ENCODE measurements around the gene DLD.
"Not testable (repeated sequence)": the region's sequence is repeated elsewhere in the genome, so short reads cannot be mapped to it uniquely, and the experiment has no call there.

Gene DLD

GRCh38 chr7:107946451-107946850 lies 55.5 kb downstream of the DLD start:
- no peak for DNase-seq

GRCh38 chr7:107946881-107947280 lies 55.9 kb downstream of the DLD start:
- no peak for DNase-seq

GRCh38 chr7:107948645-107949442 lies 57.9 kb downstream of the DLD start:
- no peak for DNase-seq

GRCh38 chr7:107949443-107949935 lies 58.5 kb downstream of the DLD start:
- no peak for DNase-seq

GRCh38 chr7:107951172-107951787 lies 60.3 kb downstream of the DLD start:
- no peak for DNase-seq

GRCh38 chr7:107951896-107952295 lies 60.9 kb downstream of the DLD start:
- no peak for DNase-seq

GRCh38 chr7:107953265-107953923 lies 62.4 kb downstream of the DLD start:
- no peak for DNase-seq

- DNase-seq = no peak
These were observed 62.9 kb downstream of the DLD start for GRCh38 chr7:107953924-107954303.

- DNase-seq = no peak
These were observed 64.4 kb downstream of the DLD start for GRCh38 chr7:107955394-107955793.

GRCh38 chr7:107956950-107957349 lies 66.0 kb downstream of the DLD start:
- not testable (repeated sequence) for DNase-seq

- no peak for DNase-seq
These were observed 66.5 kb downstream of the DLD start for GRCh38 chr7:107957436-107957835.

GRCh38 chr7:107958764-107959526 lies 68.0 kb downstream of the DLD start:
- DNase-seq = no peak

- no peak for DNase-seq
These were observed 68.5 kb downstream of the DLD start for GRCh38 chr7:107959527-107959898.

- no peak for DNase-seq
These were observed 69.3 kb downstream of the DLD start for GRCh38 chr7:107960272-107960671.

GRCh38 chr7:107961405-107961804 lies 70.4 kb downstream of the DLD start:
- DNase-seq = no peak

- DNase-seq = no peak
These were observed 71.8 kb downstream of the DLD start for GRCh38 chr7:107962817-107963216.

GRCh38 chr7:107964510-107964909 lies 73.5 kb downstream of the DLD start:
- DNase-seq = no peak

GRCh38 chr7:107966711-107967110 lies 75.7 kb downstream of the DLD start:
- no peak for DNase-seq

GRCh38 chr7:107967420-107967819 lies 76.4 kb downstream of the DLD start:
- DNase-seq = no peak

- DNase-seq = no peak
These were observed 77.5 kb downstream of the DLD start for GRCh38 chr7:107968449-107968848.

GRCh38 chr7:107969856-107970255 lies 78.9 kb downstream of the DLD start:
- no peak for DNase-seq
